Measurements from ENCODE around the gene PCDHGA2.

The PCDHGA2 gene

GRCh38 chr5:141338538-141339306 lies at the start of gene PCDHGA2:
TSS of gene PCDHGA2 (plus strand) at chr5:141338760.
- H3K4me2 ChIP-seq (ENCODE audit: low read depth, low read length, poor library complexity, severe bottlenecking): no peak within 1 kb of the TSS
- H3F3A ChIP-seq (ENCODE audit: insufficient read depth): no peaks in the 10 kb centered on the region
- no peak within 1 kb of the TSS for H3K4me3 ChIP-seq (ENCODE audit: insufficient read depth, low read length, poor library complexity, severe bottlenecking)
- no peak within 1 kb of the TSS for H3K27ac ChIP-seq (ENCODE audit: low read depth, low read length)
- TF ChIP-seq EZH2phosphoT487 (conservative IDR thresholded peaks at IDR 0.05; ENCODE audit: low read length): no peak
- TF ChIP-seq, protein P1, sequence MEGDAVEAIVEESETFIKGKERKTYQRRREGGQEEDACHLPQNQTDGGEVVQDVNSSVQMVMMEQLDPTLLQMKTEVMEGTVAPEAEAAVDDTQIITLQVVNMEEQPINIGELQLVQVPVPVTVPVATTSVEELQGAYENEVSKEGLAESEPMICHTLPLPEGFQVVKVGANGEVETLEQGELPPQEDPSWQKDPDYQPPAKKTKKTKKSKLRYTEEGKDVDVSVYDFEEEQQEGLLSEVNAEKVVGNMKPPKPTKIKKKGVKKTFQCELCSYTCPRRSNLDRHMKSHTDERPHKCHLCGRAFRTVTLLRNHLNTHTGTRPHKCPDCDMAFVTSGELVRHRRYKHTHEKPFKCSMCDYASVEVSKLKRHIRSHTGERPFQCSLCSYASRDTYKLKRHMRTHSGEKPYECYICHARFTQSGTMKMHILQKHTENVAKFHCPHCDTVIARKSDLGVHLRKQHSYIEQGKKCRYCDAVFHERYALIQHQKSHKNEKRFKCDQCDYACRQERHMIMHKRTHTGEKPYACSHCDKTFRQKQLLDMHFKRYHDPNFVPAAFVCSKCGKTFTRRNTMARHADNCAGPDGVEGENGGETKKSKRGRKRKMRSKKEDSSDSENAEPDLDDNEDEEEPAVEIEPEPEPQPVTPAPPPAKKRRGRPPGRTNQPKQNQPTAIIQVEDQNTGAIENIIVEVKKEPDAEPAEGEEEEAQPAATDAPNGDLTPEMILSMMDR (IDR thresholded peaks at IDR 0.05; ENCODE audit: insufficient read depth, low read length, poor library complexity, severe bottlenecking): no peak
- no peaks in the 10 kb centered on the region for H3K9me2 ChIP-seq (replicated peaks; ENCODE audit: insufficient read depth, low read length)
- H3K36me3 ChIP-seq (ENCODE audit: low read length): peaks cover 6% of the 10 kb centered on the region; the same call in 1 of the 2 replicates
- H2AFZ ChIP-seq (ENCODE audit: low read depth, low read length, severe bottlenecking): no peak within 1 kb of the TSS
- H3K9me3 ChIP-seq (ENCODE audit: insufficient read depth, low read length): no peaks in the 10 kb centered on the region
- no peaks in the 10 kb centered on the region for H4K20me1 ChIP-seq (ENCODE audit: low read depth, low read length)
- no peak within 1 kb of the TSS for H3K9ac ChIP-seq (ENCODE audit: low read length)
- no peaks in the 10 kb centered on the region for H3K27me3 ChIP-seq (ENCODE audit: low read length)
- H3K79me2 ChIP-seq (ENCODE audit: insufficient read depth, low read length): no peaks in the 10 kb centered on the region

DNA sequence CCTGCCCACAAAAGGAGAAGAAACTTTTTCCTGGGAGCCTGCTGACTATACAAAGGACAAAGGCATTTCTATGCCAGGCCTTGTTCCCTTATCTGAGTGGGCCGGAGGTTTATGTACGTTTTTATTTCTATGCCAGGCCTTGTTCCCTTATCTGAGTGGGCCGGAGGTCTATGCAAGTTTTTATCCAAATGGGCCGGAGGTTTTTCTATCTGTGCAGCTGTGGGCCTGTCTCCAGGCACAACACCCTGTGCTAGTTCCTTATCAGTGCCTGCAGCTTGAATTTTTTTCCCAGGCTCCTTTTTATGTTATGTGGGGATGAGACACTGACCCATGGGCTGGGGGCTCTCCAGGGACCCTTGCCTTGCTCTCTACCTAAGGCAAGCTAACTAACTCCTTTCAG lies 40.2 kb upstream of the PCDHGA2 start:
- H3K9me3 ChIP-seq (ENCODE audit: insufficient read depth, low read length): no peaks in the 10 kb centered on the region

DNA sequence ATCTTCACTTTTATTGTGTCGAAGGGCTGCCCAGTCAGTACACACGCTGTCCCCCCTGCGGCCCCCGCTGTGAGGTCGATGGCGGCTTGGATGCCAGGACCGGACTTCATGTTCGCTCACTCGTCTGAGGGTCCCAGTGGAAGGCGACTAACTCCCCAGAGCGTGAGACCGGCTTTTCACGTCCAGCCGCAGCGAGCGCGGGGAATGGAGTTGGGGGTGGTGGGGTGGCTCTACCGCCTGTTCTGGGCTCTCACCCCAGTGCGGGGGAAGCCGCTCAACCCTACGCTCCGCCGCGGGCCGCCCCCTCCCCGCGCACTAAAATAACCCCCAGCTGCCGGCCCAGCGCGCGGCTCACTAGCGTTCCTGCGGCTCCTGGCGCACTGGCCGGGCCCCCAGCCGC lies 34.8 kb upstream of the PCDHGA2 start, which contains the start of gene SLC25A2:
Gene SLC25A2 (minus strand): TSS at position 294 of the 400 bp plus-strand sequence. CDS start 184 bp downstream, at position 110.
- Histone ChIP-seq H2AFZ (ENCODE audit: low read depth, low read length, severe bottlenecking) (no peak within 1 kb of the TSS), H3F3A (ENCODE audit: insufficient read depth) (no peaks in the 10 kb centered on the region), H3K9ac (ENCODE audit: low read length) (no peak within 1 kb of the TSS), H3K27ac (ENCODE audit: low read depth, low read length) (no peak within 1 kb of the TSS), H3K9me3 (ENCODE audit: insufficient read depth, low read length) (no peaks in the 10 kb centered on the region; the same call in 1 of the 2 replicates), H3K9me2 (replicated peaks; ENCODE audit: insufficient read depth, low read length) (no peaks in the 10 kb centered on the region), H3K36me3 (ENCODE audit: low read length) (no peaks in the 10 kb centered on the region), H3K4me2 (ENCODE audit: low read depth, low read length, poor library complexity, severe bottlenecking) (no peak within 1 kb of the TSS), H4K20me1 (ENCODE audit: low read depth, low read length) (no peaks in the 10 kb centered on the region), H3K4me3 (ENCODE audit: insufficient read depth, low read length, poor library complexity, severe bottlenecking) (no peak within 1 kb of the TSS), H3K79me2 (ENCODE audit: insufficient read depth, low read length) (no peaks in the 10 kb centered on the region), H3K27me3 (ENCODE audit: low read length) (no peaks in the 10 kb centered on the region)
- TF ChIP-seq EZH2phosphoT487 (conservative IDR thresholded peaks at IDR 0.05; ENCODE audit: low read length): no peak
- TF ChIP-seq, protein P1 (IDR thresholded peaks at IDR 0.05; ENCODE audit: insufficient read depth, low read length, poor library complexity, severe bottlenecking): no peak

More for the DNA sequence above, 40.2 kb upstream of the PCDHGA2 start:
- Histone ChIP-seq H3F3A (ENCODE audit: insufficient read depth) (no peaks in the 10 kb centered on the region), H3K9ac (ENCODE audit: low read length) (no peak overlapping the region), H3K27me3 (ENCODE audit: low read length) (no peaks in the 10 kb centered on the region), H3K36me3 (ENCODE audit: low read length) (no peaks in the 10 kb centered on the region), H4K20me1 (ENCODE audit: low read depth, low read length) (no peaks in the 10 kb centered on the region), H3K9me2 (replicated peaks; ENCODE audit: insufficient read depth, low read length) (no peaks in the 10 kb centered on the region), H3K4me3 (ENCODE audit: insufficient read depth, low read length, poor library complexity, severe bottlenecking) (no peak overlapping the region), H3K4me2 (ENCODE audit: low read depth, low read length, poor library complexity, severe bottlenecking) (no peak overlapping the region), H3K79me2 (ENCODE audit: insufficient read depth, low read length) (no peaks in the 10 kb centered on the region), H2AFZ (ENCODE audit: low read depth, low read length, severe bottlenecking) (no peak overlapping the region), H3K27ac (ENCODE audit: low read depth, low read length) (no peak overlapping the region)
- no peak for TF ChIP-seq EZH2phosphoT487 (conservative IDR thresholded peaks at IDR 0.05; ENCODE audit: low read length)
- TF ChIP-seq, protein P1 (IDR thresholded peaks at IDR 0.05; ENCODE audit: insufficient read depth, low read length, poor library complexity, severe bottlenecking): no peak
